HEK293 (cell line): ENCODE measurements around the gene SLC4A8.

Experiments
- CTCF ChIA-PET: fragments of 350-600 bp; formaldehyde crosslinking; extraction: SDS; loops from one replicate; lab custom pipeline; 2021; ENCODE audit warnings: antibody characterized with exemption; lab: Yijun Ruan, JAX
- POLR2A ChIA-PET: fragments of 300-600 bp; formaldehyde crosslinking; extraction: SDS; loops from one replicate; lab custom pipeline; 2020; ENCODE audit warnings: antibody characterized with exemption, inconsistent platforms; lab: Yijun Ruan, JAX
- H3K27ac ChIP-seq: fragments of 200-500 bp; sonication (Bioruptor generic); 2 replicates; pipeline ENCODE4 v1.5.1; 2014; ENCODE audit warnings: low read depth, low read length, control low read depth, inconsistent platforms; ENCODE audit errors: extremely low read depth
- H3K36me3 ChIP-seq, 2 experiments: fragments of 200-500 bp in 1 of 2; sonication (Bioruptor generic) in 1 of 2; 1 replicate in 1 of 2; 2 replicates in 1 of 2; pipeline ENCODE4 v1.5.1; 2014 to 2017; ENCODE audit warnings: inconsistent platforms in 2 of 2, low read length in 2 of 2; ENCODE audit not compliant: control insufficient read depth in 2 of 2, insufficient read depth in 1 of 2
- H3K4me1 ChIP-seq: fragments of 200-500 bp; sonication (Bioruptor generic); 2 replicates; pipeline ENCODE4 v1.5.1; 2014; ENCODE audit warnings: mild to moderate bottlenecking, low read length, inconsistent platforms; ENCODE audit not compliant: control insufficient read depth, insufficient read depth
- H3K4me3 ChIP-seq: 2 replicates; pipeline ENCODE4 v1.5.1; 2011; ENCODE audit warnings: low read depth, mild to moderate bottlenecking, control low read depth, low read length, moderate library complexity
- H3K9me3 ChIP-seq: fragments of 200-500 bp; sonication (Bioruptor generic); 2 replicates; pipeline ENCODE4 v1.5.1; 2014; ENCODE audit warnings: low read depth, low read length, inconsistent platforms; ENCODE audit not compliant: control insufficient read depth, insufficient read depth
- KLF9 ChIP-seq: fragments of 450-650 bp; formaldehyde crosslinking; IDR thresholded peaks from 2 replicates; pipeline ENCODE4 v1.5.1; 2016; ENCODE audit warnings: missing biosample characterization, missing genetic modification characterization, low read depth
- REPIN1 ChIP-seq: fragments of 450-650 bp; formaldehyde crosslinking; IDR thresholded peaks from 2 replicates; pipeline ENCODE4 v1.5.1; 2017; ENCODE audit warnings: missing biosample characterization, missing genetic modification characterization, low read depth
- SCRT2 ChIP-seq: fragments of 450-650 bp; formaldehyde crosslinking; IDR thresholded peaks from 2 replicates; pipeline ENCODE4 v1.5.1; 2016; ENCODE audit warnings: missing biosample characterization, missing genetic modification characterization
- SP2 ChIP-seq: fragments of 450-650 bp; formaldehyde crosslinking; IDR thresholded peaks from 2 replicates; pipeline ENCODE4 v1.5.1; 2016; ENCODE audit warnings: missing biosample characterization, missing genetic modification characterization
- SP7 ChIP-seq: fragments of 450-650 bp; formaldehyde crosslinking; IDR thresholded peaks from 2 replicates; pipeline ENCODE4 v1.5.1; 2016; ENCODE audit warnings: missing biosample characterization, missing genetic modification characterization
- ZNF169 ChIP-seq: fragments of 450-650 bp; formaldehyde crosslinking; IDR thresholded peaks from 2 replicates; pipeline ENCODE4 v1.5.1; 2016; ENCODE audit warnings: missing biosample characterization, missing genetic modification characterization
- ZNF221 ChIP-seq: fragments of 450-650 bp; formaldehyde crosslinking; IDR thresholded peaks from 2 replicates; pipeline ENCODE4 v1.5.1; 2017; ENCODE audit warnings: missing biosample characterization, missing genetic modification characterization, borderline replicate concordance
- ZNF292 ChIP-seq: fragments of 450-650 bp; formaldehyde crosslinking; IDR thresholded peaks from 2 replicates; pipeline ENCODE4 v1.5.1; 2016; ENCODE audit warnings: low read depth, missing biosample characterization, missing genetic modification characterization, borderline replicate concordance
- ZNF341 ChIP-seq: fragments of 450-650 bp; formaldehyde crosslinking; IDR thresholded peaks from 2 replicates; pipeline ENCODE4; 2016; ENCODE audit warnings: low read depth, missing biosample characterization, missing genetic modification characterization
- ZNF394 ChIP-seq: fragments of 450-650 bp; formaldehyde crosslinking; IDR thresholded peaks from 2 replicates; pipeline ENCODE4 v1.5.1; 2016; ENCODE audit warnings: missing biosample characterization, missing genetic modification characterization, mild to moderate bottlenecking, moderate library complexity, borderline replicate concordance
- ZNF404 ChIP-seq: fragments of 450-650 bp; formaldehyde crosslinking; IDR thresholded peaks from 2 replicates; pipeline ENCODE4 v1.5.1; 2017; ENCODE audit warnings: missing biosample characterization, missing genetic modification characterization
- ZNF473 ChIP-seq: fragments of 450-650 bp; formaldehyde crosslinking; IDR thresholded peaks from 2 replicates; pipeline ENCODE4 v1.5.1; 2017; ENCODE audit warnings: missing biosample characterization, missing genetic modification characterization
- ZNF510 ChIP-seq: fragments of 450-650 bp; formaldehyde crosslinking; IDR thresholded peaks from 2 replicates; pipeline ENCODE4 v1.5.1; 2018; ENCODE audit warnings: mild to moderate bottlenecking, missing genetic modification characterization, missing biosample characterization; ENCODE audit not compliant: insufficient replicate concordance
- ZNF530 ChIP-seq: fragments of 450-650 bp; formaldehyde crosslinking; IDR thresholded peaks from 2 replicates; pipeline ENCODE4 v1.5.1; 2016; ENCODE audit warnings: low read depth, missing biosample characterization, missing genetic modification characterization
- ZNF549 ChIP-seq: fragments of 450-650 bp; IDR thresholded peaks from 2 replicates; pipeline ENCODE4 v1.5.1; 2018; ENCODE audit warnings: missing biosample characterization, missing genetic modification characterization, mild to moderate bottlenecking, inconsistent platforms, moderate library complexity
- ZNF596 ChIP-seq: fragments of 450-650 bp; IDR thresholded peaks from 2 replicates; pipeline ENCODE4 v1.5.0; 2018; ENCODE audit warnings: missing biosample characterization, mild to moderate bottlenecking, missing genetic modification characterization, moderate library complexity
- ZNF660 ChIP-seq: fragments of 450-650 bp; IDR thresholded peaks from 2 replicates; pipeline ENCODE4 v1.5.1; 2018; ENCODE audit warnings: missing biosample characterization, mild to moderate bottlenecking, missing genetic modification characterization
- ZNF664 ChIP-seq: fragments of 450-650 bp; formaldehyde crosslinking; IDR thresholded peaks from 2 replicates; pipeline ENCODE4 v1.5.1; 2016; ENCODE audit warnings: missing biosample characterization, missing genetic modification characterization
- ZNF747 ChIP-seq: fragments of 450-650 bp; formaldehyde crosslinking; IDR thresholded peaks from 2 replicates; pipeline ENCODE4 v1.5.1; 2016; ENCODE audit warnings: missing biosample characterization, missing genetic modification characterization
- ZNF785 ChIP-seq: fragments of 450-650 bp; formaldehyde crosslinking; IDR thresholded peaks from 2 replicates; pipeline ENCODE4 v1.5.1; 2016; ENCODE audit warnings: missing biosample characterization, missing genetic modification characterization
- ZNF843 ChIP-seq: fragments of 450-650 bp; formaldehyde crosslinking; IDR thresholded peaks from 2 replicates; pipeline ENCODE4 v1.5.1; 2016; ENCODE audit warnings: missing biosample characterization, missing genetic modification characterization
- TF ChIP-seq, protein P1 (sequence below): fragments of 450-650 bp; formaldehyde crosslinking; IDR thresholded peaks from 2 replicates; pipeline ENCODE4 v1.5.1; 2016; ENCODE audit warnings: missing biosample characterization, missing genetic modification characterization, borderline replicate concordance
- TF ChIP-seq, protein P2 (sequence below): fragments of 450-650 bp; formaldehyde crosslinking; IDR thresholded peaks from 2 replicates; pipeline ENCODE4 v1.5.1; 2016; ENCODE audit warnings: missing biosample characterization, missing genetic modification characterization
- TF ChIP-seq, protein P3 (sequence below): fragments of 450-650 bp; formaldehyde crosslinking; IDR thresholded peaks from 2 replicates; pipeline ENCODE4 v1.5.1; 2016; ENCODE audit warnings: missing biosample characterization, missing genetic modification characterization
- TF ChIP-seq, protein P4 (sequence below): fragments of 450-650 bp; formaldehyde crosslinking; IDR thresholded peaks from 2 replicates; pipeline ENCODE4 v1.5.1; 2016; ENCODE audit warnings: missing biosample characterization, missing genetic modification characterization
- TF ChIP-seq, protein P5 (sequence below): fragments of 450-650 bp; formaldehyde crosslinking; IDR thresholded peaks from 2 replicates; pipeline ENCODE4; 2016; ENCODE audit warnings: missing biosample characterization, missing genetic modification characterization

Gene SLC4A8

DNA sequence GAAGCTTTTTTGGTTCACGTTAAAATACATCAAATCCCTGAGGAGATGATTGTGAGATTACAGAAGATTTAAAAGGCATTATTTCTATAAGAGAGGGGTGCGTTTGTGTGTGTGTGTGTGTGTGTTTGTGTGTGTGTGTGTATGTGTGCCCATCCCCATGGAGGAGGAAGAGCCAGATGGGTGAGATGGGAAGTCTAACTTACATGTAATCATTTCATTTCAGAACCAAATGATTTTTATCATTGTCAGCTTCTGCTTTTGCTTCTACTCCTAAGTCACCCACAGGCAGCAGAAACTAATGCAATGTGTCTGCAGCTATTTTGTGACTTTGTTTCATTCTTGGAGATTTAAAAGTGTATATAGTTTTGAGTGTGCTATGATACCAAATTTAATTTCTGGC is 68.7 kb downstream of the SLC4A8 start:
- POLR2A ChIA-PET: no interaction called here
- no peak for TF ChIP-seq ZNF292
- H3K4me1 ChIP-seq: no peaks in the 10 kb centered on the region
- no peaks in the 10 kb centered on the region for H3K36me3 ChIP-seq
- H3K27ac ChIP-seq: no peak overlapping the region
- H3K9me3 ChIP-seq: no peaks in the 10 kb centered on the region
- H3K4me3 ChIP-seq: no peak overlapping the region
- CTCF ChIA-PET: no interaction called here

DNA sequence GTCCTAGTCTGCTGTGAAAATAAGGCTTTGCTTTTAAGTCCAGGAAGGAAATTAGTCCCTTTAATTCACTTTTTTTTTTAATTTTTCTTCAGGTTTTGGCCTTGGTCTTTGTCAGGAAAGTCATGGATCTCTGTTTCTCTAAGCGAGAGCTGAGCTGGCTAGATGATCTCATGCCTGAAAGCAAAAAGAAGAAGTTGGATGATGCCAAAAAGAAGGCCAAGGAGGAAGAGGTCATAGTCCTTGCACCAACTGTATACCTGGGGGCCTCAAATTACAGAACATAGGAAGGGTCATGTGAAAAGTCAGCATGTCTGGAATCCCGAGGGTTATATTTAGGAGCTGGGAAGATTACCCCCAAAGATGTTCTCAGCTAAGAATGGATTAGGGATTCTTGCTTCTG is 72.3 kb downstream of the SLC4A8 start:
- TF ChIP-seq SP2 (tag by site-specific recombination) (no peak), SCRT2 (tag by site-specific recombination) (no peak), ZNF747 (tag by site-specific recombination) (no peak), SP7 (no peak), ZNF169 (tag by site-specific recombination) (no peak), ZNF510 (tag by site-specific recombination) (no peak), ZNF221 (tag by site-specific recombination) (no peak), ZNF785 (tag by site-specific recombination) (no peak), ZNF473 (tag by site-specific recombination) (no peak), ZNF596 (tag by site-specific recombination) (no peak), ZNF341 (tag by site-specific recombination) (no peak)
- TF ChIP-seq, protein P1, sequence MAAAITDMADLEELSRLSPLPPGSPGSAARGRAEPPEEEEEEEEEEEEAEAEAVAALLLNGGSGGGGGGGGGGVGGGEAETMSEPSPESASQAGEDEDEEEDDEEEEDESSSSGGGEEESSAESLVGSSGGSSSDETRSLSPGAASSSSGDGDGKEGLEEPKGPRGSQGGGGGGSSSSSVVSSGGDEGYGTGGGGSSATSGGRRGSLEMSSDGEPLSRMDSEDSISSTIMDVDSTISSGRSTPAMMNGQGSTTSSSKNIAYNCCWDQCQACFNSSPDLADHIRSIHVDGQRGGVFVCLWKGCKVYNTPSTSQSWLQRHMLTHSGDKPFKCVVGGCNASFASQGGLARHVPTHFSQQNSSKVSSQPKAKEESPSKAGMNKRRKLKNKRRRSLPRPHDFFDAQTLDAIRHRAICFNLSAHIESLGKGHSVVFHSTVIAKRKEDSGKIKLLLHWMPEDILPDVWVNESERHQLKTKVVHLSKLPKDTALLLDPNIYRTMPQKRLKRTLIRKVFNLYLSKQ (tag by site-specific recombination): no peak
- TF ChIP-seq, protein P2, sequence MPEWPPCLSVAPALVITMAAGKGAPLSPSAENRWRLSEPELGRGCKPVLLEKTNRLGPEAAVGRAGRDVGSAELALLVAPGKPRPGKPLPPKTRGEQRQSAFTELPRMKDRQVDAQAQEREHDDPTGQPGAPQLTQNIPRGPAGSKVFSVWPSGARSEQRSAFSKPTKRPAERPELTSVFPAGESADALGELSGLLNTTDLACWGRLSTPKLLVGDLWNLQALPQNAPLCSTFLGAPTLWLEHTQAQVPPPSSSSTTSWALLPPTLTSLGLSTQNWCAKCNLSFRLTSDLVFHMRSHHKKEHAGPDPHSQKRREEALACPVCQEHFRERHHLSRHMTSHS (tag by site-specific recombination): no peak
- TF ChIP-seq, protein P3, sequence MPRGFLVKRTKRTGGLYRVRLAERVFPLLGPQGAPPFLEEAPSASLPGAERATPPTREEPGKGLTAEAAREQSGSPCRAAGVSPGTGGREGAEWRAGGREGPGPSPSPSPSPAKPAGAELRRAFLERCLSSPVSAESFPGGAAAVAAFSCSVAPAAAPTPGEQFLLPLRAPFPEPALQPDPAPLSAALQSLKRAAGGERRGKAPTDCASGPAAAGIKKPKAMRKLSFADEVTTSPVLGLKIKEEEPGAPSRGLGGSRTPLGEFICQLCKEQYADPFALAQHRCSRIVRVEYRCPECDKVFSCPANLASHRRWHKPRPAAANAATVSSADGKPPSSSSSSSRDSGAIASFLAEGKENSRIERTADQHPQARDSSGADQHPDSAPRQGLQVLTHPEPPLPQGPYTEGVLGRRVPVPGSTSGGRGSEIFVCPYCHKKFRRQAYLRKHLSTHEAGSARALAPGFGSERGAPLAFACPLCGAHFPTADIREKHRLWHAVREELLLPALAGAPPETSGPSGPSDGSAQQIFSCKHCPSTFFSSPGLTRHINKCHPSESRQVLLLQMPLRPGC: no peak

DNA sequence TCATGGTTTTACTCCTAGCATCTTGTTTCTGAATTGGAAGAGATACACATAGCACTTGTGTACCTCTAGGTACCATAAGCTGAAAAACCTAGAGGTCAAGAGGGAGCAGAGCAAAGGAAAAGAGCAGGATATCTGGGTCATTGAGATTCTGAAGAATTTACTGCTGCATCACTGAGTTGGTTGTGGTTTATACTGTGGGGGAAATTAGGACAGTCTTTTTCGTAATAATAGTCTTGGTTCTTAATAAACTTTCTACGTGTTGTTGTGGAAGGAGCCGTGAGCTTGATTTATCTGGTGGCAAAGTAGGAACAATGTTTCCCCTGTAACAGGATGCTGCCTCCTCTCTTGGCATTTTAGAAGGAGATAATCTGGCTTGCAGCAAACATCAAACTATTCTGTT is 80.2 kb downstream of the SLC4A8 start:
- CTCF ChIA-PET: interaction anchor here (0.8 to 1.4 kb wide), 3 partner anchors 27 to 368 kb away, joined by 3 read pairs; no protein-coding TSS in a partner anchor
- H3K27ac ChIP-seq: no peak overlapping the region
- no peaks in the 10 kb centered on the region for H3K9me3 ChIP-seq
- H3K4me1 ChIP-seq: no peaks in the 10 kb centered on the region
- H3K4me3 ChIP-seq: no peak overlapping the region
- TF ChIP-seq ZNF549 (tag by site-specific recombination): no peak
- no peak for TF ChIP-seq ZNF843
- TF ChIP-seq ZNF530: no peak
- no peak for TF ChIP-seq ZNF785 (tag by site-specific recombination)
- TF ChIP-seq, protein P4, sequence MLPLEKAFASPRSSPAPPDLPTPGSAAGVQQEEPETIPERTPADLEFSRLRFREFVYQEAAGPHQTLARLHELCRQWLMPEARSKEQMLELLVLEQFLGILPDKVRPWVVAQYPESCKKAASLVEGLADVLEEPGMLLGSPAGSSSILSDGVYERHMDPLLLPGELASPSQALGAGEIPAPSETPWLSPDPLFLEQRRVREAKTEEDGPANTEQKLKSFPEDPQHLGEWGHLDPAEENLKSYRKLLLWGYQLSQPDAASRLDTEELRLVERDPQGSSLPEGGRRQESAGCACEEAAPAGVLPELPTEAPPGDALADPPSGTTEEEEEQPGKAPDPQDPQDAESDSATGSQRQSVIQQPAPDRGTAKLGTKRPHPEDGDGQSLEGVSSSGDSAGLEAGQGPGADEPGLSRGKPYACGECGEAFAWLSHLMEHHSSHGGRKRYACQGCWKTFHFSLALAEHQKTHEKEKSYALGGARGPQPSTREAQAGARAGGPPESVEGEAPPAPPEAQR (tag by site-specific recombination): no peak
- TF ChIP-seq, protein P5, sequence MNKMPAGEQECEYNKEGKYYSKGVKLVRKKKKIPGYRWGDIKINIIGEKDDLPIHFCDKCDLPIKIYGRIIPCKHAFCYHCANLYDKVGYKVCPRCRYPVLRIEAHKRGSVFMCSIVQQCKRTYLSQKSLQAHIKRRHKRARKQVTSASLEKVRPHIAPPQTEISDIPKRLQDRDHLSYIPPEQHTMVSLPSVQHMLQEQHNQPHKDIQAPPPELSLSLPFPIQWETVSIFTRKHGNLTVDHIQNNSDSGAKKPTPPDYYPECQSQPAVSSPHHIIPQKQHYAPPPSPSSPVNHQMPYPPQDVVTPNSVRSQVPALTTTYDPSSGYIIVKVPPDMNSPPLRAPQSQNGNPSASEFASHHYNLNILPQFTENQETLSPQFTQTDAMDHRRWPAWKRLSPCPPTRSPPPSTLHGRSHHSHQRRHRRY (tag by site-specific recombination): no peak
- TF ChIP-seq ZNF660 (tag by site-specific recombination): no peak
- no peak for TF ChIP-seq ZNF394 (tag by site-specific recombination)
- no peak for TF ChIP-seq REPIN1 (tag by site-specific recombination)
- no peak for TF ChIP-seq ZNF221 (tag by site-specific recombination)
- TF ChIP-seq ZNF404 (tag by site-specific recombination): no peak
- no peak for TF ChIP-seq ZNF473 (tag by site-specific recombination)
- TF ChIP-seq ZNF664 (tag by site-specific recombination): no peak
- TF ChIP-seq KLF9 (tag by site-specific recombination): no peak
- POLR2A ChIA-PET: no interaction called here
- no peaks in the 10 kb centered on the region for H3K36me3 ChIP-seq

More for the DNA sequence above, 72.3 kb downstream of the SLC4A8 start:
- Histone ChIP-seq H3K36me3 (no peaks in the 10 kb centered on the region), H3K4me3 (no peak overlapping the region), H3K9me3 (no peaks in the 10 kb centered on the region), H3K4me1 (no peaks in the 10 kb centered on the region), H3K27ac (no peak overlapping the region)
- CTCF ChIA-PET: no interaction called here
- POLR2A ChIA-PET: no interaction called here
